Panc1 (cell line): ENCODE results near the gene MBOAT7. TPM values are rescaled to one million over a fixed set of nuclear protein-coding genes. Genes with fewer than 3 reads are reported as not detected.

Experiments
- ATAC-seq: fragments of 200-7000 bp; cut with Tn5 transposase; 2 replicates; pipeline ENCODE4 v1.9.1; 2020; ENCODE audit warnings: mild to moderate bottlenecking, moderate library complexity
- Bru-seq: library from RNA; stranded (reverse); fragments of 400-500 nt; gene quantifications from one replicate; lab custom pipeline; 2021; lab: Mats Ljungman, UMichigan
- BruChase-seq, 2 experiments: library from RNA; stranded (reverse); fragments of 400-500 nt; gene quantifications; one replicate each; lab custom pipeline; 2021; lab: Mats Ljungman, UMichigan
- BruUV-seq: library from RNA; stranded (reverse); fragments of 400-500 nt; replicated peaks from 2 replicates; lab custom pipeline; 2021; lab: Mats Ljungman, UMichigan
- CTCF ChIA-PET: fragments of 300-600 bp; sonication (Branson Sonifier 250); formaldehyde crosslinking; loops from one replicate; lab custom pipeline; 2022; ENCODE audit warnings: antibody characterized with exemption; lab: Charles Lee
- POLR2A ChIA-PET: fragments of 300-600 bp; sonication (Branson Sonifier 250); formaldehyde crosslinking; loops from one replicate; lab custom pipeline; 2022; ENCODE audit warnings: antibody characterized with exemption; lab: Charles Lee
- DNase-seq: peaks from one replicate; pipeline ENCODE4 v3.0.0-alpha.2; 2010; ENCODE audit warnings: low read depth, low spot score
- H3K27ac ChIP-seq: 2 replicates; pipeline ENCODE4 v1.5.1; 2011; ENCODE audit warnings: mild to moderate bottlenecking, low read length, inconsistent platforms
- H3K27me3 ChIP-seq: fragments of 200-500 bp; sonication (Bioruptor generic); 2 replicates; pipeline ENCODE4 v1.6.0; 2014; ENCODE audit warnings: low read length, inconsistent platforms; ENCODE audit not compliant: control insufficient read depth, insufficient read depth
- H3K36me3 ChIP-seq: fragments of 200-500 bp; sonication (Bioruptor generic); 2 replicates; pipeline ENCODE4 v1.5.1; 2014; ENCODE audit warnings: inconsistent platforms, mild to moderate bottlenecking, low read length, moderate library complexity; ENCODE audit not compliant: control insufficient read depth, insufficient read depth
- H3K4me1 ChIP-seq: 2 replicates; pipeline ENCODE4 v1.5.1; 2011; ENCODE audit warnings: inconsistent platforms, mild to moderate bottlenecking, low read length, moderate library complexity; ENCODE audit not compliant: control insufficient read depth, insufficient read depth
- H3K4me3 ChIP-seq, 2 experiments: 2 replicates each; pipeline ENCODE4 v1.5.1; 2011 to 2012; ENCODE audit warnings: low read depth in 2 of 2, low read length in 2 of 2, mild to moderate bottlenecking in 2 of 2, inconsistent platforms in 1 of 2, moderate library complexity in 1 of 2
- H3K9me3 ChIP-seq: fragments of 200-500 bp; sonication (Bioruptor generic); 2 replicates; pipeline ENCODE4 v1.5.1; 2014; ENCODE audit warnings: low read depth, mild to moderate bottlenecking, inconsistent platforms, low read length, moderate library complexity; ENCODE audit not compliant: control insufficient read depth, insufficient read depth
- POLR2AphosphoS5 ChIP-seq: IDR thresholded peaks from 2 replicates; pipeline ENCODE4 v1.6.1; 2012; ENCODE audit warnings: mild to moderate bottlenecking, low read depth, low read length, moderate library complexity
- SIN3A ChIP-seq: IDR thresholded peaks from 2 replicates; pipeline ENCODE4 v1.6.1; 2012; ENCODE audit warnings: low read depth, mild to moderate bottlenecking, low read length, moderate library complexity, borderline replicate concordance; ENCODE audit not compliant: insufficient read depth
- TCF7L2 ChIP-seq: IDR thresholded peaks from 2 replicates; pipeline ENCODE4 v1.6.1; 2011; ENCODE audit warnings: mild to moderate bottlenecking, low read depth, low read length, inconsistent platforms
- in situ Hi-C: cut with HindIII; loops from 2 replicates; pipeline ENCODE4 v1.10.0; 2016; ENCODE audit warnings: low sequenced_read_pairs, low pct_unique_long_range_greater_than_20kb
- intact Hi-C: fragments of 100-400 bp; cut with micrococcal nuclease; formaldehyde crosslinking; loops from one replicate; pipeline ENCODE4 v1.10.0; 2022; ENCODE audit not compliant: unreplicated experiment
- long read RNA-seq: library from polyadenylated mRNA; unstranded; transcript quantifications from one replicate; pipeline ENCODE4 v2.0.0, GENCODE V29; 2021; ENCODE audit not compliant: unreplicated experiment
- polyA plus RNA-seq: library from polyadenylated mRNA; unstranded; fragments of >200 nt; gene quantifications from one replicate; pipeline ENCODE4 v1.2.1, GENCODE V29; 2012; ENCODE audit warnings: missing spikeins; ENCODE audit not compliant: insufficient read length
- total RNA-seq: library from RNA; stranded (reverse); gene quantifications from one replicate; pipeline ENCODE4 v1.2.1, GENCODE V29; 2021; ENCODE audit not compliant: unreplicated experiment
- TF ChIP-seq, protein P1 (sequence below), 2 experiments: IDR thresholded peaks; 2 replicates each; pipeline ENCODE4 v1.6.1; 2011 to 2012; ENCODE audit warnings: low read depth in 2 of 2, control low read depth in 1 of 2, low read length in 1 of 2, mild to moderate bottlenecking in 1 of 2, moderate library complexity in 1 of 2; ENCODE audit not compliant: insufficient read depth in 1 of 2
- TF ChIP-seq, protein P2 (sequence below): fragments of 450-650 bp; IDR thresholded peaks from 2 replicates; pipeline ENCODE4 v1.5.1; 2017; ENCODE audit warnings: mild to moderate bottlenecking

Gene MBOAT7, protein sequence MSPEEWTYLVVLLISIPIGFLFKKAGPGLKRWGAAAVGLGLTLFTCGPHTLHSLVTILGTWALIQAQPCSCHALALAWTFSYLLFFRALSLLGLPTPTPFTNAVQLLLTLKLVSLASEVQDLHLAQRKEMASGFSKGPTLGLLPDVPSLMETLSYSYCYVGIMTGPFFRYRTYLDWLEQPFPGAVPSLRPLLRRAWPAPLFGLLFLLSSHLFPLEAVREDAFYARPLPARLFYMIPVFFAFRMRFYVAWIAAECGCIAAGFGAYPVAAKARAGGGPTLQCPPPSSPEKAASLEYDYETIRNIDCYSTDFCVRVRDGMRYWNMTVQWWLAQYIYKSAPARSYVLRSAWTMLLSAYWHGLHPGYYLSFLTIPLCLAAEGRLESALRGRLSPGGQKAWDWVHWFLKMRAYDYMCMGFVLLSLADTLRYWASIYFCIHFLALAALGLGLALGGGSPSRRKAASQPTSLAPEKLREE
- total RNA-seq = 264 TPM
- polyA plus RNA-seq = 301 TPM
- percentile 76 among the genes with signal in this experiment for Bru-seq, nascent RNA
- percentile 85 among the genes with signal in this experiment for BruChase-seq, experiment 1, labeled RNA remaining after a 2-hour chase
- percentile 91 among the genes with signal in this experiment for BruChase-seq, experiment 2, labeled RNA remaining after a 6-hour chase
- long read RNA-seq, transcript MBOAT7-206 (7 exons, 2,033 nt) = minor isoform, 8 of 445 reads
- long read RNA-seq, transcript MBOAT7-212 (2 exons, 3,039 nt) = minor isoform, 53 of 445 reads
- long read RNA-seq, transcript MBOAT7-201 (8 exons, 2,529 nt) = major isoform, 100 of 445 reads
- long read RNA-seq, partial matches to known transcripts = 132 of 445 reads
- long read RNA-seq, other reads (novel, unspliced or antisense) = 149 of 445 reads

DNA sequence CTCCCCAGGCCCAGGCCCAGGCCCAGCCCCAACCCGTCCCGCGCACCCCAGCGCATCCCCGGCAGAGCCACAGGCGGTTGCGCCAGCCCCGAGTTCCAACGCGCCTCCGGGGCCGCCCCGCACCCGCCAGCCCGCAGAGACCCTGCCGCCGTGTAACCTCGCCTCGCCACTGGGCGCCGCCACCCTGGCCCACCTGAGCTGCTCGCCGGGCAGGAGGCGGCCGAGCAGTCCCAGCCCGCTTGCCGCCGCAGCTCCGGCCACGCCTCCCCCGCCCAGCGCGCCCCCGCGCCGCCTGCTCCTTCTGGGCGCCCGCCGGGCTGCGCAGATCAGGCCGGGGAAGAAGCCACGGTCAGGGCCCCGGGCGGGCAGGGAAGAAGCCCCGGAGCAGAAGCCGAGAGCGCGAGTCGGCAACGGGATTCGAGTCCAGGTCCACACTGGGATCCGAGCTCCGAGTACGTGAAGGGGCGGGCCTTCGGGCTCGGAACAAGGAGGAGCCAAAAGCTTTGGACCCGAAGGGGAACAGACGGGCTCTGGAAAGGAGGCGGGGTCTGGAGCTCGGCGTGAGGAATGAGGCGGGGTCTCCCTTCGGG lies at the start of gene MBOAT7:
Gene MBOAT7 (minus strand): TSS at position 436 of the 590 bp plus-strand sequence. CDS start 1,072 bp downstream, outside the sequence.
- BruUV-seq = no TSS peak
- no peaks in the 10 kb centered on the region for H3K27me3 ChIP-seq
- ChIA-PET CTCF (interaction anchor here (0.5 to 1.3 kb wide), 4 partner anchors 9 to 285 kb away, joined by 3 to 8 read pairs (median 4); no protein-coding TSS in a partner anchor), POLR2A (interaction anchor here (0.6 to 4.1 kb wide), 8 partner anchors 11 to 702 kb away, joined by 3 to 18 read pairs (median 4); partner anchors contain the start of genes RPS9 and TMC4)
- H3K27ac ChIP-seq = peak within 1 kb of the TSS; percentile 92
- DNase-seq = no peak
- H3K9me3 ChIP-seq = no peaks in the 10 kb centered on the region
- H3K4me3 ChIP-seq = peak within 1 kb of the TSS; percentile 74 to 87
- H3K4me1 ChIP-seq = peaks cover 13% of the 10 kb centered on the region; the same call in 1 of the 2 replicates
- TF ChIP-seq TCF7L2 (no peak), POLR2AphosphoS5 (peak; percentile 73; the same call in 1 of the 2 replicates)
- peak; percentile 73 for ATAC-seq
- in situ Hi-C loops (no loop called here), intact Hi-C loops (no loop called here)
- peaks cover 12% of the 10 kb centered on the region for H3K36me3 ChIP-seq

DNA sequence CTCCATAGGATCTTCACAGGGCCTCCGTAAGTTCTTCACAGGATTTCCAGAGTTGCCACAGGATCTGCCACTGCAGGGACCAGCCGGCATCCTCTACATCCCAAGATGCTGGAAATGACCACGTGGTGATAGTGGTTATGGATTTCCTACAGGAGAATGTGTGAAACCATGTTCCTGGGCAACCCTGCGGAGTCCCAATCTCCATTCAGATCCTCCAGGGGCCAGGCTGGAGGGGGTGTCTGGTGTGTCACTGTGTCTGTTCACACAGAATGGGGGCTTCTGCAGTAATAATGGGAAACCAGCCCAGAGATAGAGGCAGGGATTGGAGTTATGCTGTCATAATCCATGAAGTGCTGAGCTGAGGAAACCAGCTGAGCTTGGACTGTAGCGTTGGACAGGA lies 44.6 kb upstream of the MBOAT7 start:
- BruUV-seq = no TSS peak
- Histone ChIP-seq H3K4me3 (no peak overlapping the region), H3K27me3 (no peaks in the 10 kb centered on the region), H3K36me3 (no peaks in the 10 kb centered on the region), H3K4me1 (peaks cover 4% of the 10 kb centered on the region; the same call in 1 of the 2 replicates), H3K9me3 (no peaks in the 10 kb centered on the region), H3K27ac (no peak overlapping the region)
- intact Hi-C loops = no loop called here
- no peak for DNase-seq
- TF ChIP-seq, protein P1, sequence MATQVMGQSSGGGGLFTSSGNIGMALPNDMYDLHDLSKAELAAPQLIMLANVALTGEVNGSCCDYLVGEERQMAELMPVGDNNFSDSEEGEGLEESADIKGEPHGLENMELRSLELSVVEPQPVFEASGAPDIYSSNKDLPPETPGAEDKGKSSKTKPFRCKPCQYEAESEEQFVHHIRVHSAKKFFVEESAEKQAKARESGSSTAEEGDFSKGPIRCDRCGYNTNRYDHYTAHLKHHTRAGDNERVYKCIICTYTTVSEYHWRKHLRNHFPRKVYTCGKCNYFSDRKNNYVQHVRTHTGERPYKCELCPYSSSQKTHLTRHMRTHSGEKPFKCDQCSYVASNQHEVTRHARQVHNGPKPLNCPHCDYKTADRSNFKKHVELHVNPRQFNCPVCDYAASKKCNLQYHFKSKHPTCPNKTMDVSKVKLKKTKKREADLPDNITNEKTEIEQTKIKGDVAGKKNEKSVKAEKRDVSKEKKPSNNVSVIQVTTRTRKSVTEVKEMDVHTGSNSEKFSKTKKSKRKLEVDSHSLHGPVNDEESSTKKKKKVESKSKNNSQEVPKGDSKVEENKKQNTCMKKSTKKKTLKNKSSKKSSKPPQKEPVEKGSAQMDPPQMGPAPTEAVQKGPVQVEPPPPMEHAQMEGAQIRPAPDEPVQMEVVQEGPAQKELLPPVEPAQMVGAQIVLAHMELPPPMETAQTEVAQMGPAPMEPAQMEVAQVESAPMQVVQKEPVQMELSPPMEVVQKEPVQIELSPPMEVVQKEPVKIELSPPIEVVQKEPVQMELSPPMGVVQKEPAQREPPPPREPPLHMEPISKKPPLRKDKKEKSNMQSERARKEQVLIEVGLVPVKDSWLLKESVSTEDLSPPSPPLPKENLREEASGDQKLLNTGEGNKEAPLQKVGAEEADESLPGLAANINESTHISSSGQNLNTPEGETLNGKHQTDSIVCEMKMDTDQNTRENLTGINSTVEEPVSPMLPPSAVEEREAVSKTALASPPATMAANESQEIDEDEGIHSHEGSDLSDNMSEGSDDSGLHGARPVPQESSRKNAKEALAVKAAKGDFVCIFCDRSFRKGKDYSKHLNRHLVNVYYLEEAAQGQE (IDR thresholded peaks at IDR 0.05; ENCODE audit: insufficient read depth in 1 of 2, low read depth in 2 of 2, low read length in 1 of 2) = no peak
- TF ChIP-seq POLR2AphosphoS5 (no peak), TCF7L2 (no peak), SIN3A (no peak)
- TF ChIP-seq, protein P2, sequence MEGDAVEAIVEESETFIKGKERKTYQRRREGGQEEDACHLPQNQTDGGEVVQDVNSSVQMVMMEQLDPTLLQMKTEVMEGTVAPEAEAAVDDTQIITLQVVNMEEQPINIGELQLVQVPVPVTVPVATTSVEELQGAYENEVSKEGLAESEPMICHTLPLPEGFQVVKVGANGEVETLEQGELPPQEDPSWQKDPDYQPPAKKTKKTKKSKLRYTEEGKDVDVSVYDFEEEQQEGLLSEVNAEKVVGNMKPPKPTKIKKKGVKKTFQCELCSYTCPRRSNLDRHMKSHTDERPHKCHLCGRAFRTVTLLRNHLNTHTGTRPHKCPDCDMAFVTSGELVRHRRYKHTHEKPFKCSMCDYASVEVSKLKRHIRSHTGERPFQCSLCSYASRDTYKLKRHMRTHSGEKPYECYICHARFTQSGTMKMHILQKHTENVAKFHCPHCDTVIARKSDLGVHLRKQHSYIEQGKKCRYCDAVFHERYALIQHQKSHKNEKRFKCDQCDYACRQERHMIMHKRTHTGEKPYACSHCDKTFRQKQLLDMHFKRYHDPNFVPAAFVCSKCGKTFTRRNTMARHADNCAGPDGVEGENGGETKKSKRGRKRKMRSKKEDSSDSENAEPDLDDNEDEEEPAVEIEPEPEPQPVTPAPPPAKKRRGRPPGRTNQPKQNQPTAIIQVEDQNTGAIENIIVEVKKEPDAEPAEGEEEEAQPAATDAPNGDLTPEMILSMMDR = no peak
- ChIA-PET POLR2A (no interaction called here), CTCF (no interaction called here)
- no peak for ATAC-seq
- in situ Hi-C loops = no loop called here
